Measurements from ENCODE around the gene INPPL1. TPM values are rescaled to one million over a fixed set of nuclear protein-coding genes. Genes with fewer than 3 reads are reported as not detected.

INPPL1 gene
- total and polyA plus RNA-seq, 2 donors (not counting 3 experiments of a cell fraction or from before 2014, with no cell fraction given), result 125 to 184 TPM

GRCh38 chr11:72254299-72254993 lies 29.9 kb downstream of the INPPL1 start:
- Histone ChIP-seq H3K36me3 (ENCODE audit: control insufficient read depth in 2 of 2, extremely low read depth in 1 of 2, insufficient read depth in 2 of 2, low read length in 2 of 2) (no peaks in the 10 kb centered on the region), H3K9me1 (replicated peaks; ENCODE audit: control insufficient read depth, extremely low read depth, insufficient read depth, low read length) (no peaks in the 10 kb centered on the region), H3K27ac (ENCODE audit: insufficient read depth, low read depth, low read length) (no peak overlapping the region), H3K9ac (replicated peaks; ENCODE audit: extremely low read depth, insufficient read depth, low read length) (no peak overlapping the region), H3K4me1 (ENCODE audit: control insufficient read depth, extremely low read depth, insufficient read depth, low read length) (no peaks in the 10 kb centered on the region), H3K9me3 (replicated peaks; ENCODE audit: control insufficient read depth, insufficient read depth, low read length) (no peaks in the 10 kb centered on the region), H3K4me2 (ENCODE audit: insufficient read depth, low read length) (no peak overlapping the region), H3K27me3 (ENCODE audit: control insufficient read depth in 2 of 2, insufficient read depth in 2 of 2, low read length in 2 of 2) (peaks cover 13 to 19% of the 10 kb centered on the region in 2 experiments), H3K4me3 (replicated peaks in 1 of 3; ENCODE audit: insufficient read depth in 1 of 3, low read depth in 1 of 3, low read length in 3 of 3) (no peak overlapping the region), H4K20me1 (replicated peaks; ENCODE audit: control insufficient read depth, extremely low read depth, insufficient read depth, low read length) (no peaks in the 10 kb centered on the region), H3K79me2 (ENCODE audit: control insufficient read depth, insufficient read depth, low read length) (no peaks in the 10 kb centered on the region), H2AFZ (ENCODE audit: low read depth, low read length) (no peak overlapping the region)
- intact Hi-C loops (cut with micrococcal nuclease), result no loop called here
- FAIRE-seq (no peak), DNase-seq (ENCODE audit: low read depth, low spot score) (no peak)
- BruUV-seq (replicated peaks), result no TSS peak
- TF ChIP-seq POLR2AphosphoS5 (IDR thresholded peaks at IDR 0.05; ENCODE audit: insufficient read depth, low read depth, low read length) (no peak), GATA2 (IDR thresholded peaks at IDR 0.05; ENCODE audit: insufficient read depth, insufficient read length, low read depth, low read length) (no peak), POLR2A (IDR thresholded peaks at IDR 0.05; ENCODE audit: low read depth, low read length) (no peak), MYC (IDR thresholded peaks at IDR 0.05; ENCODE audit: low read depth, low read length) (no peak), CTCF (IDR thresholded peaks at IDR 0.05; ENCODE audit: extremely low read depth in 1 of 2, insufficient read depth in 1 of 2, low read depth in 1 of 2, low read length in 2 of 2) (no peak), EZH2 (IDR thresholded peaks at IDR 0.05; ENCODE audit: borderline replicate concordance, low read depth, low read length, severe bottlenecking) (no peak), JUN (IDR thresholded peaks at IDR 0.05; ENCODE audit: borderline replicate concordance, insufficient read depth, insufficient read length, low read depth) (no peak)
- TF ChIP-seq, protein P1, sequence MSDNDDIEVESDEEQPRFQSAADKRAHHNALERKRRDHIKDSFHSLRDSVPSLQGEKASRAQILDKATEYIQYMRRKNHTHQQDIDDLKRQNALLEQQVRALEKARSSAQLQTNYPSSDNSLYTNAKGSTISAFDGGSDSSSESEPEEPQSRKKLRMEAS (IDR thresholded peaks at IDR 0.05; ENCODE audit: insufficient read depth, insufficient read length), result no peak
- CTCF ChIA-PET, result interaction anchor here (0.7 to 1.9 kb wide), 5 partner anchors 8 to 177 kb away, joined by 3 to 7 read pairs (median 3); no protein-coding TSS in a partner anchor
- POLR2A ChIA-PET, result no interaction called here
- dilution Hi-C loops (cut with MboI; ENCODE audit: extremely low pct_ligation_motif_present, low sequenced_read_pairs), result no loop called here

Data from endothelial cell of umbilical vein (primary cell).